Tibial nerve (tissue), 4 donors: ENCODE measurements around the gene UAP1. TPM values are rescaled to one million over a fixed set of nuclear protein-coding genes. Genes with fewer than 3 reads are reported as not detected.
A peak's percentile ranks its signal among the peaks of the same experiment; 100 is the strongest.

Source experiments
- DNase-seq, 2 donors: peaks; one replicate each; pipeline ENCODE4 v3.0.0-alpha.2; 2019; ENCODE audit warnings: low spot score in 2 of 2
- H3K27ac ChIP-seq, 4 donors: fragments of 200-600 bp; sonication (generic) in 3 of 4; one replicate each; pipeline ENCODE4 v1.5.1; 2017 to 2019; ENCODE audit warnings: mild to moderate bottlenecking in 1 of 4
- H3K27me3 ChIP-seq, 2 donors: fragments of 200-600 bp; sonication (generic) in 1 of 2; one replicate each; pipeline versions ENCODE4 v1.5.1 to v1.6.0; 2017 to 2019
- H3K36me3 ChIP-seq, 3 donors: fragments of 200-600 bp; sonication (generic); one replicate each; pipeline ENCODE4 v1.5.1; 2018 to 2019
- H3K4me1 ChIP-seq, 4 donors: fragments of 200-600 bp; sonication (generic) in 3 of 4; one replicate each; pipeline ENCODE4 v1.5.1; 2017 to 2019
- H3K4me3 ChIP-seq, 4 donors: fragments of 200-600 bp; sonication (generic) in 3 of 4; one replicate each; pipeline ENCODE4 v1.5.1; 2017 to 2019; ENCODE audit warnings: mild to moderate bottlenecking in 1 of 4, moderate library complexity in 1 of 4
- H3K9me3 ChIP-seq, 4 donors: fragments of 200-600 bp; sonication (generic) in 3 of 4; one replicate each; pipeline ENCODE4 v1.5.1; 2017 to 2019
- CTCF ChIP-seq, 5 experiments: fragments of 200-600 bp in 3 of 5; fragments of 450-650 bp in 2 of 5; sonication (generic) in 3 of 5; IDR thresholded peaks; one replicate each; pipeline ENCODE4 v1.5.1; 2016 to 2019; ENCODE audit warnings: antibody characterized with exemption in 5 of 5, mild to moderate bottlenecking in 3 of 5, moderate library complexity in 2 of 5
- EP300 ChIP-seq, 2 donors: sonication (generic); formaldehyde crosslinking; IDR thresholded peaks; one replicate each; pipeline ENCODE4 v1.6.1; 2017; ENCODE audit warnings: antibody characterized with exemption in 2 of 2, mild to moderate bottlenecking in 1 of 2
- POLR2A ChIP-seq, 2 donors: fragments of 450-650 bp; IDR thresholded peaks; one replicate each; pipeline ENCODE4 v1.6.1; 2017; ENCODE audit warnings: antibody characterized with exemption in 2 of 2, mild to moderate bottlenecking in 2 of 2, moderate library complexity in 2 of 2
- WGBS, 2 donors: methylation state at CpG; one replicate each; pipeline ENCODE4 v1.1.5; 2018; 5-methylcytosine and 5-hydroxymethylcytosine counted together
- total RNA-seq, 4 donors: library from RNA; depleted of rRNA; stranded (reverse); fragments of >200 nt; gene quantifications; one replicate each; pipeline ENCODE4 v1.1.0, GENCODE V29; 2016

UAP1 gene
- total RNA-seq, 4 donors from 2014 or later = 93.9 to 194 (median 113) TPM

GRCh38 chr1:162554258-162554657 is 7.3 kb upstream of the UAP1 start:
- TF ChIP-seq EP300 (IDR thresholded peaks at IDR 0.05) = peak in 1 of 2 donors; percentile 55
- TF ChIP-seq CTCF (IDR thresholded peaks at IDR 0.05) = no peak
- Histone ChIP-seq H3K36me3 (no peaks in the 10 kb centered on the region), H3K9me3 (no peaks in the 10 kb centered on the region), H3K4me3 (no peak overlapping the region), H3K27ac (peak overlapping the region in 2 of 4 donors; percentile 72 to 78), H3K4me1 (peaks cover 0 to 15% (median 0%) of the 10 kb centered on the region in 4 donors), H3K27me3 (no peaks in the 10 kb centered on the region)
- no peak for DNase-seq
- WGBS, 2 donors = 71 to 83% methylated on average over 1 of the region's 1 CpG

GRCh38 chr1:162557536-162557935 is 4.0 kb upstream of the UAP1 start:
- H3K36me3 ChIP-seq = no peaks in the 10 kb centered on the region
- no peak overlapping the region for H3K27ac ChIP-seq
- H3K4me3 ChIP-seq = no peak overlapping the region
- TF ChIP-seq CTCF (IDR thresholded peaks at IDR 0.05) = no peak
- TF ChIP-seq EP300 (IDR thresholded peaks at IDR 0.05) = no peak
- no peak for TF ChIP-seq POLR2A (IDR thresholded peaks at IDR 0.05)
- 85% methylated on average over 3 of the region's 3 CpGs for WGBS, 2 donors
- no peaks in the 10 kb centered on the region for H3K27me3 ChIP-seq
- H3K9me3 ChIP-seq = no peaks in the 10 kb centered on the region
- no peak for DNase-seq
- peaks cover 0 to 29% (median 5%) of the 10 kb centered on the region in 4 donors for H3K4me1 ChIP-seq

- TF ChIP-seq CTCF (IDR thresholded peaks at IDR 0.05) = no peak
- TF ChIP-seq EP300 (IDR thresholded peaks at IDR 0.05) = no peak
- TF ChIP-seq POLR2A (IDR thresholded peaks at IDR 0.05) = no peak
- peak in 1 of 2 donors; percentile 96 for DNase-seq
- WGBS, 2 donors = 37 to 40% methylated on average over 9 of the region's 9 CpGs
- Histone ChIP-seq H3K27ac (peak overlapping the region; percentile 90 to 99 (median 94)), H3K4me3 (peak overlapping the region; percentile 55 to 98 (median 76)), H3K27me3 (no peaks in the 10 kb centered on the region), H3K9me3 (no peaks in the 10 kb centered on the region), H3K4me1 (peaks cover 0 to 18% (median 5%) of the 10 kb centered on the region in 4 donors), H3K36me3 (no peaks in the 10 kb centered on the region)
These were observed 1.1 kb upstream of the UAP1 start for GRCh38 chr1:162560303-162561036.

- H3K4me1 ChIP-seq = peaks cover 0 to 18% (median 5%) of the 10 kb centered on the region in 4 donors
- WGBS, 2 donors = 1% methylated on average over 21 to 22 of the region's 53 CpGs
These were observed 396 bp upstream of the UAP1 start for GRCh38 chr1:162561037-162561615.

More at GRCh38 chr1:162561037-162561615, 396 bp upstream of the UAP1 start:
- TF ChIP-seq EP300 (IDR thresholded peaks at IDR 0.05) (peak; percentile 76 to 94), CTCF (IDR thresholded peaks at IDR 0.05) (peak in 2 of 5 experiments; percentile 17 to 22), POLR2A (IDR thresholded peaks at IDR 0.05) (peak; percentile 48 to 85)
- peaks cover 0 to 4% (median 0%) of the 10 kb centered on the region in 3 donors for H3K36me3 ChIP-seq
- no peaks in the 10 kb centered on the region for H3K27me3 ChIP-seq
- peak overlapping the region; percentile 64 to 98 (median 90) for H3K4me3 ChIP-seq
- peak; percentile 97 to 98 for DNase-seq
- no peaks in the 10 kb centered on the region for H3K9me3 ChIP-seq
- H3K27ac ChIP-seq = peak overlapping the region; percentile 90 to 99 (median 94)
